Activated naive CD4-positive, alpha-beta T cell treated with anti-CD3 and anti-CD28 coated beads, Interleukin-2, amount 50 U/mL, for 72 hours (primary cell): Measurements from ENCODE around the gene KCNJ2. TPM values are rescaled to one million over a fixed set of nuclear protein-coding genes. Genes with fewer than 3 reads are reported as not detected.

Experiments
- ATAC-seq, 2 donors: fragments of 150-1000 bp; cut with Tn5 transposase; 2 replicates each; pipeline ENCODE4 v1.10.0; 2021; ENCODE audit warnings: mild to moderate bottlenecking in 2 of 2, moderate library complexity in 2 of 2
- DNase-seq, 2 donors: peaks; one replicate each; pipeline ENCODE4 v3.0.0; 2021 to 2022; ENCODE audit warnings: low spot score in 2 of 2
- H3K27ac Mint-ChIP-seq, 2 donors: one replicate each; pipeline ENCODE4 v1.8.0; 2022; ENCODE audit warnings: mild to moderate bottlenecking in 2 of 2, mixed read lengths in 2 of 2
- H3K36me3 Mint-ChIP-seq, 2 donors: one replicate each; pipeline ENCODE4 v1.8.0; 2022; ENCODE audit warnings: mixed read lengths in 2 of 2
- H3K9me3 Mint-ChIP-seq, 2 donors: one replicate each; pipeline ENCODE4 v1.8.0; 2022; ENCODE audit warnings: mixed read lengths in 2 of 2
- total RNA-seq, 2 donors: library from RNA; stranded (reverse); gene quantifications; one replicate each; pipeline ENCODE4 v1.2.3, GENCODE V29; 2022

The KCNJ2 gene
- under 1 TPM in 1 of 2 donors, not detected in 1; 0.05 TPM for total RNA-seq

GRCh38 chr17:70168977-70169708 is at the start of gene KCNJ2:
TSS of gene KCNJ2 (plus strand) at chr17:70169532. CDS start at chr17:70175040, 5,508 bp downstream.
- ATAC-seq (peak; percentile 92 to 96), DNase-seq (peak; percentile 59 to 69)
- H3K9me3 Mint-ChIP-seq: no peaks in the 10 kb centered on the region
- peaks cover 5 to 17% of the 10 kb centered on the region in 2 donors for H3K36me3 Mint-ChIP-seq
- no peak within 1 kb of the TSS for H3K27ac Mint-ChIP-seq

DNA sequence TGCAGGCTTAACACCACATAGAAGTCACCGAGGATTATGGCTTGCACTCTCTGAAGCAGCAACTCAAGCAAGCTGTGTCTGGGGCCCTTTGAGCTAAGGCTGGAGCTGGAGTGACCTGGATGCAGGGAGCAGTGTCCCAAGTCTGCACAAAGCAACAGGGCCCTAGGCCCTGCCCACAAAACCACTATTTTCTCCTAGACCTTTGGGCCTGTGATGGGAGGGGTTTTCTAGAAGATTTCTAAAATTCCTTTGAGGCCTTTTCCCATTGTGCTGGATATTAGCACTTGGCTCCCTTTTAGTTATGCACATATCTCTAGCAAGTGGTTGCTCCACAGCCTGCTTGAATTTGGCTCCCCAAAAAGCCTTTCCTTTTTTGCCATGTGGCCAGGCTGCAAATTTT is 49.8 kb upstream of the KCNJ2 start:
- DNase-seq (no peak), ATAC-seq (no peak)
- Mint-ChIP-seq H3K9me3 (peaks cover 7 to 14% of the 10 kb centered on the region in 2 donors), H3K27ac (no peak overlapping the region), H3K36me3 (no peaks in the 10 kb centered on the region)

- Mint-ChIP-seq H3K9me3 (peaks cover 7 to 14% of the 10 kb centered on the region in 2 donors), H3K36me3 (no peaks in the 10 kb centered on the region), H3K27ac (no peak overlapping the region)
- DNase-seq: no peak
- no peak for ATAC-seq
Measured at GRCh38 chr17:70119983-70120382, 49.3 kb upstream of the KCNJ2 start.

DNA sequence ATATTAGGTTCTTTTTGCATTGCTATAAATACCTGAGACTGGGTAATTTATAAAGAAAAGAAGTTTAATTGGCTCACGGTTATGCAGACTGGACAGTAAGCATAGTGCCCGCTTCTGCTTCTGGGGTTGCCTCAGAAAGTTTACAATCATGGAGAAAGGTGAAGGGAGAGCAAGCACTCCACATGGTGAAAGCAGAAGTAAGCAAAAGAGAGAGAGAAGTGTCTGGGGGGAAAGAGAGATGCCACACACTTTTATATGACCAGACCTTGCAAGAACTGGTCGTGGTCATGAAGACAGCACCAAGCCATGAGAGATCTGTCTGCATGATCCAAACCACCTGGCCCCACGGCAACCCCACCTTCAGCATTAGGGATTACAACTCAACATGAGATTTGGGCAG is 48.9 kb upstream of the KCNJ2 start:
- Mint-ChIP-seq H3K27ac (no peak overlapping the region), H3K36me3 (no peaks in the 10 kb centered on the region), H3K9me3 (peaks cover 7 to 14% of the 10 kb centered on the region in 2 donors)
- DNase-seq (no peak), ATAC-seq (no peak)

GRCh38 chr17:70121126-70121525 is 48.2 kb upstream of the KCNJ2 start:
- ATAC-seq: no peak
- Mint-ChIP-seq H3K27ac (no peak overlapping the region), H3K36me3 (no peaks in the 10 kb centered on the region)

GRCh38 chr17:70123193-70123592 is 46.1 kb upstream of the KCNJ2 start:
- H3K27ac Mint-ChIP-seq: no peak overlapping the region

More at GRCh38 chr17:70121126-70121525, 48.2 kb upstream of the KCNJ2 start:
- peaks cover 7 to 14% of the 10 kb centered on the region in 2 donors for H3K9me3 Mint-ChIP-seq
- DNase-seq: no peak

GRCh38 chr17:70124723-70125122 is 44.6 kb upstream of the KCNJ2 start:
- no peak overlapping the region for H3K27ac Mint-ChIP-seq
- peaks cover 6 to 10% of the 10 kb centered on the region in 2 donors for H3K9me3 Mint-ChIP-seq
- ATAC-seq (no peak), DNase-seq (no peak)
- no peaks in the 10 kb centered on the region for H3K36me3 Mint-ChIP-seq

More at GRCh38 chr17:70123193-70123592, 46.1 kb upstream of the KCNJ2 start:
- ATAC-seq: no peak
- peaks cover 6 to 7% of the 10 kb centered on the region in 2 donors for H3K9me3 Mint-ChIP-seq
- no peak for DNase-seq
- H3K36me3 Mint-ChIP-seq: no peaks in the 10 kb centered on the region

GRCh38 chr17:70127221-70127873 is 42.0 kb upstream of the KCNJ2 start:
- H3K9me3 Mint-ChIP-seq: peaks cover 0 to 3% of the 10 kb centered on the region in 2 donors
- ATAC-seq: no peak
- DNase-seq: no peak
- no peaks in the 10 kb centered on the region for H3K36me3 Mint-ChIP-seq
- H3K27ac Mint-ChIP-seq: no peak overlapping the region

DNA sequence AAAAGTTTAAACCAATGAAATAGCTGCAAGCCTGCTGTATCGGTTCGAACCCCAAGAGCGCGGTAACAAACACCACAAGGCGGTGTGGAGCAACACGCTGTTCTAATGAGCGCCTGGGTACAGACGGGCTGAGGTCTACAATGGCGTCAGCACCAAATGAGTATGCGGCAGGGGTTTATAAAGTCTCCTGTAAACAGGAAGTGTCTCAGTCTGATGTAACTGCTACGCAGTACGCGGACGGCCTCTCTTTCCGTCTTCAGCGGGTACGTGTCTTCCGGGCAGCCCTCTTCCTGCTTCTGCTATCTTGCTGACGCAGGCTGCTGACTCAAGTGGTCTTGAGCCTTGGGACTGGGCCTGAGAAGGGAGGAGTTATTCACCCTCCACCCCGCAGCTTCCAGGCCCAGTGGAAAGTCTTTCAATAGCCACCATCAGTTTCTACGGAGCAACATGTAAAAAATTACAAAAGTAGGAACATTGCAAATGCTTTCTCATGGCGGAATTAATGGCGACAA is 40.5 kb upstream of the KCNJ2 start:
- no peak for DNase-seq
- no peak overlapping the region for H3K27ac Mint-ChIP-seq
- H3K9me3 Mint-ChIP-seq: peaks cover 0 to 3% of the 10 kb centered on the region in 2 donors
- ATAC-seq: no peak
- no peaks in the 10 kb centered on the region for H3K36me3 Mint-ChIP-seq

- Mint-ChIP-seq H3K36me3 (no peaks in the 10 kb centered on the region), H3K27ac (no peak overlapping the region), H3K9me3 (peaks cover 0 to 3% of the 10 kb centered on the region in 2 donors)
- ATAC-seq: no peak
- no peak for DNase-seq
Measured at GRCh38 chr17:70130289-70130688, 39.0 kb upstream of the KCNJ2 start.

DNA sequence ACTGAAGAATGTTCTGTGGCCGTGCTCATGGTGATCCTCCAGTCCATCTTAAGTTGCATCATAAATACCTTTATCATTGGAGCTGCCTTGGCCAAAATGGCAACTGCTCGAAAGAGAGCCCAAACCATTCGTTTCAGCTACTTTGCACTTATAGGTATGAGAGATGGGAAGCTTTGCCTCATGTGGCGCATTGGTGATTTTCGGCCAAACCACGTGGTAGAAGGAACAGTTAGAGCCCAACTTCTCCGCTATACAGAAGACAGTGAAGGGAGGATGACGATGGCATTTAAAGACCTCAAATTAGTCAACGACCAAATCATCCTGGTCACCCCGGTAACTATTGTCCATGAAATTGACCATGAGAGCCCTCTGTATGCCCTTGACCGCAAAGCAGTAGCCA is 36.8 kb upstream of the KCNJ2 start:
- ATAC-seq (no peak), DNase-seq (no peak)
- Mint-ChIP-seq H3K36me3 (no peaks in the 10 kb centered on the region), H3K27ac (no peak overlapping the region), H3K9me3 (peaks cover 0 to 3% of the 10 kb centered on the region in 2 donors)

DNA sequence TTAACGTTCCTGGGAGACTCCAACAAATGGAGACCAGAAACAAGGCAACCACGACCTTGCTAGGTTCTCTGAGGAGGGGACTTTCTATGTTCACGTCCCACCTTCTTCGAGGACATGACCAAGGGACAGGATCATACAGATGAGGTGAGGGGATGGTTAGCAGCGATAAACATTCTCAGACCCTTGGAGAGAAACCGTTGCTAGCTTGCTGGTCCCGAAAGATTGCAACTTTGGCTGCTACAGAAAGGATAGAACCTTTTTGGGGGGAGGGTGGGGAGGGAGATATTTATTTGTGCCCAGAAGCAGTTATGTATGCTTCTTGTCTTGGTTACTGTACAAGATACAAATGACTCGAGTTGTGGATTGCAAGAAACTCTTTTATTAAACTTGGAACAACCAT is 35.3 kb upstream of the KCNJ2 start:
- DNase-seq: no peak
- Mint-ChIP-seq H3K36me3 (no peaks in the 10 kb centered on the region), H3K9me3 (peaks cover 0 to under 1% of the 10 kb centered on the region in 2 donors), H3K27ac (no peak overlapping the region)
- ATAC-seq: no peak

GRCh38 chr17:70134777-70135176 is 34.6 kb upstream of the KCNJ2 start:
- H3K27ac Mint-ChIP-seq: no peak overlapping the region

GRCh38 chr17:70136131-70136530 is 33.2 kb upstream of the KCNJ2 start:
- no peak for ATAC-seq
- no peak for DNase-seq
- Mint-ChIP-seq H3K9me3 (no peaks in the 10 kb centered on the region), H3K27ac (no peak overlapping the region), H3K36me3 (no peaks in the 10 kb centered on the region)

More at GRCh38 chr17:70134777-70135176, 34.6 kb upstream of the KCNJ2 start:
- H3K9me3 Mint-ChIP-seq: no peaks in the 10 kb centered on the region
- no peak for ATAC-seq
- H3K36me3 Mint-ChIP-seq: no peaks in the 10 kb centered on the region
- no peak for DNase-seq

GRCh38 chr17:70137451-70138230 is 31.7 kb upstream of the KCNJ2 start:
- Mint-ChIP-seq H3K27ac (peak overlapping the region in 1 of 2 donors; percentile 90), H3K9me3 (no peaks in the 10 kb centered on the region), H3K36me3 (no peaks in the 10 kb centered on the region)

GRCh38 chr17:70138291-70138865 is 31.0 kb upstream of the KCNJ2 start:
- Mint-ChIP-seq H3K27ac (peak overlapping the region in 1 of 2 donors; percentile 22), H3K36me3 (no peaks in the 10 kb centered on the region), H3K9me3 (no peaks in the 10 kb centered on the region)
- ATAC-seq (no peak), DNase-seq (no peak)

More at GRCh38 chr17:70137451-70138230, 31.7 kb upstream of the KCNJ2 start:
- peak in 1 of 2 donors; percentile 32 for DNase-seq
- ATAC-seq: peak; percentile 98 to 99
